HL-60 (cell line): ENCODE data around the gene SLC26A4.
"Not testable (repeated sequence)": the region's sequence is repeated elsewhere in the genome, so short reads cannot be mapped to it uniquely, and the experiment has no call there.

ENCODE experiments used
- DNase-seq, 2 experiments: peaks; one replicate each; pipeline ENCODE4 v3.0.0-alpha.2; 2010 to 2020; ENCODE audit warnings: low read depth in 1 of 2, low spot score in 1 of 2
- H3K27ac ChIP-seq: fragments of 250-450 bp; sonication (Bioruptor Pico); replicated peaks from 2 replicates; pipeline ENCODE4 v1.5.1; 2020; ENCODE audit warnings: mild to moderate bottlenecking, moderate library complexity
- H3K27me3 ChIP-seq: fragments of 250-450 bp; sonication (Bioruptor Pico); 2 replicates; pipeline ENCODE4 v1.5.1; 2021; ENCODE audit warnings: mild to moderate bottlenecking, moderate library complexity; ENCODE audit not compliant: insufficient read depth, poor library complexity, severe bottlenecking
- H3K4me3 ChIP-seq: replicated peaks from 2 replicates; pipeline ENCODE4 v1.5.1; 2011; ENCODE audit warnings: mild to moderate bottlenecking, control low read depth, low read length; ENCODE audit not compliant: insufficient read depth
- CTCF ChIP-seq: IDR thresholded peaks from one replicate; pipeline ENCODE4 v1.5.1; 2011; ENCODE audit warnings: low read length, control low read depth, inconsistent platforms; ENCODE audit not compliant: insufficient read depth
- GABPA ChIP-seq: IDR thresholded peaks from 2 replicates; pipeline ENCODE4 v1.6.1; 2012; ENCODE audit warnings: low read depth
- POLR2AphosphoS5 ChIP-seq: IDR thresholded peaks from 2 replicates; pipeline ENCODE4 v1.6.1; 2012; ENCODE audit warnings: low read depth
- REST ChIP-seq: IDR thresholded peaks from 2 replicates; pipeline ENCODE4 v1.6.1; 2012; ENCODE audit warnings: low read depth; ENCODE audit not compliant: insufficient replicate concordance
- SPI1 ChIP-seq: IDR thresholded peaks from 2 replicates; pipeline ENCODE4 v1.6.1; 2012; ENCODE audit warnings: low read depth, mild to moderate bottlenecking, borderline replicate concordance

Gene SLC26A4

GRCh38 chr7:107638594-107638993, 22.0 kb upstream of the SLC26A4 start:
- Histone ChIP-seq H3K4me3 (no peak overlapping the region), H3K27ac (no peak overlapping the region), H3K27me3 (no peaks in the 10 kb centered on the region)
- TF ChIP-seq REST, result no peak
- TF ChIP-seq SPI1, result peak; percentile 97
- DNase-seq, result no peak

GRCh38 chr7:107639070-107639469, 21.6 kb upstream of the SLC26A4 start:
- not testable (repeated sequence) for H3K4me3 ChIP-seq, H3K27me3 ChIP-seq, DNase-seq, H3K27ac ChIP-seq

- TF ChIP-seq CTCF, result no peak
- Histone ChIP-seq H3K27me3 (no peaks in the 10 kb centered on the region), H3K27ac (no peak overlapping the region), H3K4me3 (no peak overlapping the region)
- no peak for DNase-seq
Observed at GRCh38 chr7:107641676-107642075, 19.0 kb upstream of the SLC26A4 start.

GRCh38 chr7:107642501-107642900, 18.1 kb upstream of the SLC26A4 start:
- DNase-seq, result no peak
- H3K27me3 ChIP-seq, result no peaks in the 10 kb centered on the region

More at GRCh38 chr7:107642501-107642900, 18.1 kb upstream of the SLC26A4 start:
- Histone ChIP-seq H3K27ac (no peak overlapping the region), H3K4me3 (no peak overlapping the region)
- TF ChIP-seq REST (no peak), POLR2AphosphoS5 (no peak), CTCF (no peak), GABPA (no peak), SPI1 (no peak)
